ENCODE data around the gene AKT1.
"Not testable (repeated sequence)": the region's sequence is repeated elsewhere in the genome, so short reads cannot be mapped to it uniquely, and the experiment has no call there.

Gene AKT1

DNA sequence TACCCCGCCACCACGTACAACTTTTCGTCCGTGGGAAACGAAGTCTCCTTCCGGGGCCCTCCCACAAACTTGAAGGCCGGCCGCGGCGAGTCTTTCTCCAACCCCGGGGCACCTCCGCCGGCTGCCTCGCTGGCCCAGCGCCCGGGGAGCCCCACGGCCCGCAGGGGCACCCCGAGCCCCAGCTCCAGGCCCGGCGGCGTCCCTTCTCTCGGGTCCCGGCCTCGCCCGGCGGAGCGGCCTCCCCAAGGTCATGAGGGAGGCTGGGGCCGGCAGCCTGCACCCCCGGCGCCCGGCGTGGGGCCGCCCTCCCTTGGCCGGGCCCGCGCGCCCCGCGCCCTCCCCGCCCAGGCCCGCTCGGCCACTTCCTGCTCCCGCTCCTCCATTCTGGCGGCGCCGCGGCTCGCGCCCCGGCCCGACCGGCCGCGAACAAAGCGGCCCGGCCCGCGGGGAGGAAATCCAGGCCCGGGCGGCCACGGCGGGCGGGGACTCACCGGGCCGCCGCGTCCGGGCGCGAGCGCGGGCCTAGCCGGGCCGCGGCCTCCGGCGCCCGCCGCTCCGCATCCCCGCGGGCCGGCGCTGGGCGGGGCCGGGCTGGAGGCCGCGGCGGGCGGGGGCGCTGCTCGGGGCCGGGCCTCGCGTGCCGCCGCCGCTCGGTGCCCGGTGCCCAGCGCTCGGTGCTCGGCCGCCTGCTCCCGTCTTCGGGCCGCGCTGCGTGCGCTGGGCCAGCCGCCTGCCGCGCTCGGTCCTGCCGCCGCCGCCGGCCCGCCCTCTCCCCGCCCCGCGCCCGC, at the start of gene AKT1:
Gene AKT1, minus strand, starts transcription at position 756 of the 788 bp plus-strand sequence. CDS start 3,105 bp downstream, outside the sequence.
- peak in 2 of 14 donors; percentile 35 to 50 for DNase-seq

DNA sequence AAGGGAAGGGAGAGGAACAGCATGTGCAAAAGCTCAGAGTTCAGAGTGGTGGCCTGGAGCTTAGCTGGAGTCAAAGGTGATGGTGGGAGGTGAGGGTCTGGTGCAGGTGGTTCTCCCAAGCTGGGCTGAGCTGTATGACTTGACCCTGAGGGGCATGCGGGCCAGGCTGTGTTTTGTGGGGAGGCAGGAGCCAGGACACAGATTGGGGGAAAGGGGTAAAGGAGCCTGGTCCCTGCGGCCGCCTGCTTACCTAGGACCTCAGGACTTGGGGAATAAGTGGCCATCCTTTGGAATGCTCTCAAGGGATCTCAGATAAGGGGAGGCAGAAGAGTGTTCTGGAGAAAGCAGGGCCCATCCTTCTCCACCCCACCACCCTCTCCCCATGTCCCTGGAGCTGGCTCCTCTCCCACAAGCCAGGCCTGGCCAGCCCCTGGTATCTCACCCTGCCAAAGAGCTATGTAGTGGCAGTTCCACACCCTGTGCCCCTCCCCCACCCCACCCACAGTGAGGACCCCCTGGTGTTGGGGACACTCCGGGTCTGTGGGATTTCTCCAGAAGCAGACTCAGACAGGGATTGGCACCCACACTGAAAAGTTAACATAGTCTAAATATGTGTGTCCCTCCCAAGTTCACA, 49.6 kb upstream of the AKT1 start:
- DNase-seq: no peak

DNA sequence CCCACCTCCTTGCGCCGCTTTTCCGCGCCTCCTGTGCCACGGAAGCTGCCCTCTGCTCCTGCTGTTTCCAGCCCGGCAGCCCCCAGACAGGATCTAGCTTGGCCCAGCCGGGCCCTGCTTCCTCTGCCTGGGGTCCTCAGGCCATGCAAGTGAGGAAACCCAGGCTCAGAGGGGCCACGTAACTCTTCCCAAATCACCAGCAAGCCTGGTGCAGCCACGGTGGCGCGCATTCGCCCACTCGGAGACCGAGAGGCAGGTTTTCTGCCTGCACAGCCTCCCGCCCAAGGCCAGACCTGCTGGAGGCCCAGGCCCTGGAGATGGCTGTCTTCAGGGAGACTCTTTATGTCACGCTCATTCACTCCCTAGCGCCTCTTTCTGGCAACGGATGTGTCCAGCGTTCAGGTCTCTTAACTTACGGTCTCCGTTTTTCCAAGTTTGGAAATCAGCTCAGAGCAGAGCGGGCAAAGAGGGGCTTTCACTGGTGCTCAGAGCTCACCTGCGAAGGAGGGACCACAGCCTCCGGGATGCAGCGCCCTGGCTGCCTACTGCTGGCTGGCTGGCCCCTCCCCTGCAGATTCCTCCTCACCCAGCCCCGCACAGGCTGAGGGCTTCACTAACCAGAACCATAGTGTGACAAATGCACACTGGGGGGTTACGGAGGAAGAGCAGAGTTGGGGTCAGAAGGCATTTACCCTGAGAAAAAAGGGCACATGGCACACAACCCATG, 48.9 kb upstream of the AKT1 start:
- peak in 1 of 14 donors; percentile 47 for DNase-seq

DNA sequence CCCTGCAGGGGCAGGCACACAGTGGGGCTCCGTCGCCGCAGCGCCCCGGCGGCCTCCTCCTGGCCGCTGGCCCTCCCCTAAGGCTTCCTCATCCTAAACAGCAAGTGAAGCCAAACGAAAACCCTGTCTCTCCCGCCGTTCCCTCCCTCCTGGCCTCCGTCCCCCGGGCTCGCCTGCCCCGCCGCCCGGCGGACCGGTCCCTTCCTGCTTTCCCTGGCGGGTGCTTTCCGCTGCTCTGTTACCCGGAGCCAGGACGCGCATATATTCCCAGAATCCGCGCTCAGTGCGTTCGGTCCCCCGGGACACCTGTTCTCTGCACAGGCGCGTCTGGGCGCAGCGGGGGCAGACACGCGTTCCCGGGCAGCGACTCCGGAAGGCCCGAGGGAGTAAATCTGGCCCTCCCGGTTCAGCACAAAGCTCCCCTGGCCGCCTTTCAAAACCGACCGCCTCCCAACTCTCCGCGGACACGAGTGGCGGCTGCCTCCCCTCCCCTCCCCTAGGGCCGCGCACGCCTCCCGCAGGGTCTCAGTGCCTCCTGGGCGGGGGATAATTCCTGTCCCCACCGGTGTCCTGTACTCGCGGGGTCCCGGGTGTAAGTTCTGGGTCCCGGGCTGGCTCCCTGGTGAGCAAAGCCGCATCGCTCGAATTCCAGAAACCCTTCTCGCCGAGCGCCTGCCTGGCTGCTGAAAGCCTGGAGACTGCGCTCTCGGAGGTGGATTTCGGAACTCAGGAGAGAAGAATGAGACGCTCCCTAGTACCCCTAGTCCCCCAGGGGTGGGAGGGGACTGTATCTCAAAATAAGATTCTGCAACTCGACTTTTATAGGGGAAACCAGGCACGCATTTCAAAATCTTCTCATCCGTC, 48.1 kb upstream of the AKT1 start:
- no peak for DNase-seq

DNA sequence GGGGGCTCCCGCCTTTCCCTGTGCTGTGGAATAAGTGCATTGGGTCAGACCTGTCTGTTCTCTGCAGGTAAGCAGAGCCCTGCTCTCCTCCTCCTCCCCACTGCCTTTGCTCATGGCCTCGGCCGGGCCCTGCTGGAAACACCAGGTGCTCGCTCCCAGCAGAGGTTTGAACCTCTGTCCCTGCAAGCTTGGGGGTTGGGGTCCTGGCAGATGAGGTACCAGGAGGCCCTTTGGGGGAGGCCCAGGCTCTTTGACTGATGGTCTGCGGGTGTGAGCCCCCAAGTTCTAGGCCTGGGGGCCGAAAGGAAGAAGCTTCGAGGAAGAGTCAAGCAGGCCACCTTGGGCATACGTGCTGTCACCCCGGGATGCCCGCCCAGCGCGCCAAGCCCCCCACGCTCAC, 47.5 kb upstream of the AKT1 start:
- no peak for DNase-seq

DNA sequence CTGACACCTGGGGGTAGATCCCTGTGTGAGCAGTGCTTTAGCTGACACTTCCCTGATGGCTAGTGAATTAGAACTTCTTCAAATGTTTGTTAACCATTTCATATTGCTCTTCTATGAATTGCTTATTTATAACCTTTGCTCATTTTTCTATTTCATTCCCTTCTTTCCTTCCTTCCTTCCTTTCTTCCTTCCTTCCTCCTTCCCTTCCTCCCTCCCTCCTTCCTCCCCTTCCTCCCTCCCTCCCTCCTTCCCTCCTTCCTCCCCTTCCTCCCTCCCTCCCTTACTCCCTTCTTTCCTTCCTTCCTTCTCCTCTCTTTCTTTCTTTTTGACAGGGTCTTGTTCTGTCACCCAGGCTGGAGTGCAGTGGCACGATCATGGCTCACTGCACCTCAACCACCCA, 46.2 kb upstream of the AKT1 start:
- DNase-seq: no peak

DNA sequence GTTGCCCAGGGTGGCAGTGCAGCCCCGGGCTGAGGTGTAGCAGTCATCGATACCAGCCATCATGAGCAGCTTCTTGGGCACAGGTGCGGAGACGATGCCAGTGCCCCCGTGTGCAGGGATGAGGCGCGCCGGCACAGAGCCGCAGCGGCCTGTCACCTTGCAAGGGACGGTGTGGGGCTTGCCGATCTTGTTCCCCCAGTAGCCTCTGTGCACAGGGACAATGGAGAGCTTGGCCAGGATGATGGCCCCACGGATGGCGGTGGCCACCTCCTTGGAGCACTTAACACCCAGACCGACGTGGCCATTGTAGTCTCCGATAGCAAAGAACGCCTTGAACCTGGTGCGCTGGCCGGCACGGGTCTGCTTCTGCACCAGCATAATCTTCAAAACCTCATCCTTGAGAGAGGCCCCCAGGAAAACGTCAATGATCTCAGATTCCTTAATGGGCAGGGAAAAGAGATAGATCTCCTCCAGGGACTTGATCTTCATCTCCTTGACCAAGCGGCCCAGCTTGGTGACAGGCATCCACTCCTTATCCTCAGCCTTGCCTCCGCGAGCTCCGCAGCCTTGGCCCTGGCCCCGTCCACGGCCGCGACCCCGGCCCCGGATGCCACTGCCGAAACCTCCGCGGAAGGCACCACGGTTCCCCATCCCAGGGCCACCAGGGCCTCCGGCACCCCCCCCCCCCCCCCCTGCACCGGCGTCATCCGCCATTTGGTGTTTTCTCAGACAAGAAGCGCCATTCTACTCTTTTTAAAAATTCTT, 40.8 kb upstream of the AKT1 start:
- not testable (repeated sequence) for DNase-seq

DNA sequence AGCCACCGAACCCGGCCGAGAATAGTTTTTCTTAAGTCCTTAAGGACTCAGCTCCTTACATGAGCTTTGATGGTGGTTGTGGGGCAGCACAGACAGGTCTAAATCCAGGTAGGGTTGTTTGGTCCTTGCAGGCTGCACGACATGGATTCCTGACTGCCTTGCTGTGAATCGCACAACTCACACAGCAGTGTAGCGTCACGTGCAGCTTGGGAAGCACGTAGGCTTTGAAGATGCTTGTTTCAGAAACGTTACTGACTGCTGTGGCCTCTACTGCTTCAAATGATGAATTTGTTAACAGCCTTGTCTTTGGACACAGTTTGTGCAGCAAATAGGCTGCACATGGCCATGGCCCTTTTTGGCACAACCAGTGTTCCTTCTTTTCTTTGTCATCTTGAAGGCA, 35.2 kb upstream of the AKT1 start:
- no peak for DNase-seq

DNA sequence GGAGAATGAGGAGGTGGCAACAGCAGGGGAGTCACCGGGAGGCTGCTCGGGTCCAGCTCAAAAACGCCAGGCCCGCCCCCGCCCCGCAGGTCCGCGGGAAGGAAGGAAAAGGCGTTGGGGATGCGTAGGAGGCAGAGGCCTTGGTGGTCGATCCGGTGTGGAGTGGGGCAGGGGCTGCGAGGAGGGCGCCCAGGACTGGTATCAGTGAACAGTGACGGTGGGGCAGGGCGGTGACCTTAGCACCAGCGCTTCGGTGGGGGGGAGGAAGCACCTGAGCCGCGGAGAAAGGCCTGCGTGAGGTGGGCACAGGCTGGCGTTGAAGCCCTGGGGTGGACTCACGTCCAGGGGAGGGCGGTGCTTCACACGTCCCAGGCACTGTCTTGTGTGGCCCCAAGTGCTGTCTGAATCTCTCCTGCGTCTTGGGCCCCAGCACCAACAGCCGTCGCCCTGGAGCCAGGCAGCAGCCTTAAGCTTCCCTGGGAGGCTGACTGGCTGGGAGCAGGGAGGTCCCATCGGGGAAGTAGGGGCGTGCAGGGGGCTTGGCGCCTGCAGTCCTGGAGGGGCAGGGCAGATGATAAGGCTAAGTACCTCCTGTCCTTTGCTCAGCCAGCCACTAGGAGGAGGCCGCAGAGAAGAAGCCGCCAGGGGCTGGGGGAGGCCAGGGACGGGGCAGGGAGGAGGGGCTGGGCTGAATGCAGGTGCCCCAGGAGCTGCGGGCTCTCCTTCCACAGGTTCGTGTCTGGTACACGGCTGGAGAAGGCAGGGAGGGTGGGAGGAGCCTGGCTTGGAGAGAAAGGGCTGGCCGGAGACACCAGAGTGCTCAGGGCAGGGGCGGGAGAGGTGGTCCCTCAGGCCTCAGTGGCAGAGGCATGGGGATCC, 31.9 kb upstream of the AKT1 start:
- DNase-seq: no peak

DNA sequence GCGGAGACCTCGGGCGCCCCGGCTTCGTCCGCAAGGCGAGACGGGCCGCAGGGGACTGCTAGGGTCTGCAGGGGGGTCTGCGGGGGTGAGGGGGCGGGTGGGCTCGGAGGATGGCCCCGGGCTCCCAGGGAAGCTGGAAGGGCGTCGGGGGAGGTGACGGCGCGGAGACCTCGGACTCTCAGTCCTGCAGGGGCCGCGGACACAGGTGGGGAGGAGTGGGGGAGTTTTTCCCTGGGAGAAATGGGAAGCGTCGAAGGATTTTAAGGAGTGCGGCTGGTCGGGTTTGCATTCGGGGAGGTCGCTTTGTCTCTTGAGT, 31.3 kb upstream of the AKT1 start:
- no peak for DNase-seq

DNA sequence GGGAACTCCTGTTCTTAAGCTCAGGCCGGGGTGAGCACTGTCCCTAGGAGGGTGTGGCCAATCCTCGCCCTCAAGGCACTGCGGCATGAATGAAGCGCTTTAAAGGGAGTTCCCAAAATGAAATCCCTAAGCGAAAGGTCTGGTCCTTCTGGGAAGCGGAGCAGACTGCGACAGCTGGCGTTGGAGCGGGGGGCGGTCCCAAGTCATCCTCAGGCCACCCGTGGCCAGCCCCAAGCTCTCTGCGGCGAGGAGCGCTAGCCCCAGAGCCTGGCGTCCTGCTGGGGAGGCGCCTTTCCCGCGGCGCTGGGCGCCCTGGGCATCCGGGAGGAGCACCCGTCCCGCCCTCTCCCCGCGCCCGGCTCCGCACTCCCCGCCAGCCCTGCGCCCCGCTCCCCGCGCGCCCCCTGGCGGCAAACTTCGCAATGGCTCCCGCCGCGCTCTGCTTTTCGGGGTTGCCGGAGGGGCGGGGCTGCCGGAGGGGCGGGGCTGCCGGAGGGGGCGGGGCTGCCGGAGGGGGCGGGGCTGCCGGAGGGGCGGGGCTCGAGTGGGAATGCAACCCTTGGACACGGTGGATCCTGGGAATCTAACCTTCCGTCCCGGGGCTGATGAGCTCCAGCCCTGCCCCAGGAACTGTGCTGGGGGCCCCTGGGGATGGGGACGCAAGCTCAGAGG, 30.8 kb upstream of the AKT1 start:
- DNase-seq: peak; percentile 38 to 93 (median 81)

DNA sequence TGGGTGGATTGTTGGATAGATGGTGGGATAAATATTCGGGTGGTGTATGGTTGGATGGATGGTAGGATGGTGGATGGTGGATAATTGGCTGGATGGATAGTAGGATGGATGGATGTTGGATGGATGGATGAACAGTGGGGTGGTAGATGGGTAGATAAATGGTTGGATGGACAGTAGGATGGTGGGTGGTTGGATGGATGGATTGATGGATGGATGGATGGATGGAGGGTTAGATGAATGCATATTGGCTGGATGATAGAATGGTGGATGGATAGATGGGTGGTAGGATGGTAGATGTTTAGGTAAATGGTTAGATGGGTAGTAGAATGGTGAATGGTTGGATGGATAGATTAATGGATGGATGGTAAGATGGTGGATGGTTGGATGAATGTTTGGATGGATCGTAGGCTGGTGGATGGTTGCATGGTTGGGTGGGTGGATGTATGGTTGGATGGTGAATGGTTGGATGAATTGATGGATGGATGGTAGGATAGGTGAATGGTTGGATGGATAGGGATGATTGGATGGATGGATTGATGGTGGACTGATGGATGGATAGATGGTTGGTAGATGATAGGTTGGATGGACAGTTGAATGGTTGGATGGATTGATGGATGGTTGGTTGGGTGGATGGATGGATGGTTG, 28.9 kb upstream of the AKT1 start:
- DNase-seq: no peak

DNA sequence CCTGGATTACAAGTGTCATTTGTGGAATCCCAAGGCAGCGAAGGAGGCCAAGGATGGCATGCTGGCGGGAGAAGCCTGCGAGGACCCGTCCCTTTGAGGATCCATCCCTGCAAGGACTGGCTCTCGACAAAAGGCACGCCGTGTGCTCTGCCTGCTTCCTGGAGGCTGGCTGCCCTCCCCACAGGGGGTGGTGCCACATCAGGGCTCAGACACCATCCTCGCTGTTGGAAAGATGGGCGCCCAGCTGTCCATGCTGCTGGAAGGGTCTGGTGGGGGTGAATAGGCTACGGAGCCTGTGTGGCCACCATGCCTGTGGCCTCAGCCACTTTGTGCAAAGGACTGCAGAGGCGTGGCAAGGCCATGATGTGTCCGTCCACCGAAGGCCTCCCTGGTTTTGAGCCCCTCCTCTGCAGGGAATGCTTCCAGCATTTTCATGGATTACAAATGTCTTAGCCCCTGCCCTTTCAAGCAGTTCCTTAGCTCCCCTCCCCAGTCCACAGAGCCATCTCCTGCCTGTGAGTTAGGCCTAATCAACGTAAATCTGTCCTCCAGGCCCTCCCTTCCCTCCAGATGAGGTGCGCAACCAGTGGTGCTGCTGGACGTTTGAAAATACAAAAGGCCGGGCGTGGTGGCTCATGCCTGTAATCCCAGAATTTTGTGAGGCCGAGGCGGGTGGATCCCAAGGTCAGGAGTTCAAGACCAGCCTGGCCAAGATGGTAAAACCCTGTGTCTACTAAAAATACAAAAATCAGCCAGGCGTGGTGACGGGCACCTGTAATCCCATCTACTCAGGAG, 27.5 kb upstream of the AKT1 start:
- no peak for DNase-seq

DNA sequence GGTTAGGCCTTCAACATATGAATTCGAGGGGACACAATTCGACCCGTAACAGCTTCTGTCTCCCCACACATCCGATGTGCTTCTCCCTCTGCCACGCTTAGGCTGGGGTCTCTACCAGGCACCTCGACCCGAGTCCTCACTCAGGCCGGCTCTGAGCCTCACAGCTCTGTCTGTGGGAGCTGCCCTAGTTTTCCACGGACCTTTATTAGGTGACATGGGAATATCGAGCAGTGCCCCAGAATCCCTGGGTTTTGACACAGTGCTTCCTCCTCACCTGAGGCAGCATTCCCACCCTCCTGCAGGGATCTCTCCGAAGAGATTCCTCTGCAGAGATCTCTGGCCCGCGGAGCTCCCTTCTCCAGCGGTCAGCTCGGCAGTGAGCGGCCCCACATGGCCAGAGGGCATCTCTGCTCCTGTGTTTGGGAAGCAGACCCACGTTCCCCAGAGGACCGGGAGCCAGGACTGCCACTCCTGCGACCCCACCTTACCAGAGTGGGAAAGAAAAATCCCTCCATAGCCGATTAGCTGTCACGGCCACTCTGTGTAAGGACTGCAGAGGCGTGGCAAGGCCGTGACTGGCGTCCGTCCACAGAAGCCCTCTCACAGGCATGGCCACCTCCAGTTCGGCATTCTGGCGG, 26.5 kb upstream of the AKT1 start:
- DNase-seq: no peak

DNA sequence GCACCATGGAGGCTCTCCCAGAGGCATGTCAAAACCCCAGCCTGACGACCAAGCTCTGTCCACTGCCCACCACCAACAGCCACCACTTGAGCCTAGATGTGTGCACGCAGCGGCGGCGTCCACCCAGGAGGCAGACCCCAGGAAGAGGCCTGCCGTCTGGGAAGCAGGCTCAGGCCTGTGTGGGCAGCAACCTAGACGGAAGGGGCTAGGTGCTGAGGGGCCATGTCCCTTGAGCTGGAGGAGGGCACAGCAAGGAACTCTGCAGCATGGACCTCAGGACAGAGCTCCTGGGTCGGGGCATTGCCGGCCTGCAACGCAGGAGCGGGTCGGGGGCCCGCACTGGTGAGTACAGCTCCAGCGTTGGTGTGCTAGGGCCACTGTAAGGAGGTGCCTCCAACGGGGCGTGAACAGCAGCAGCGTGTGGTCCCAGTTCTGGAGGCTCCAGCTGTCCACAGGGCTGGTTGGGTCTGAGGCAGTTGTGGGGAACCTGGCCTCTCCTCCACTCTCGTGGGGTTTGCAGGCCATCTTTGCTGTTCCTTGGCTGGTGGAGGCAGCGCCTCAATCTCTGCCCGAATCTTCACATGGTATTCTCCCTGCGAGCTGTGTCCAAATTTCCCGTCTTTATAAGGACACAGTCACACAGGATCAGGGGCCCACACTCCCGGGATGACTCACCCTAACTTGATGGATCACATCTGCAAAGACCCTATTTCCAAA, 25.8 kb upstream of the AKT1 start:
- no peak for DNase-seq

DNA sequence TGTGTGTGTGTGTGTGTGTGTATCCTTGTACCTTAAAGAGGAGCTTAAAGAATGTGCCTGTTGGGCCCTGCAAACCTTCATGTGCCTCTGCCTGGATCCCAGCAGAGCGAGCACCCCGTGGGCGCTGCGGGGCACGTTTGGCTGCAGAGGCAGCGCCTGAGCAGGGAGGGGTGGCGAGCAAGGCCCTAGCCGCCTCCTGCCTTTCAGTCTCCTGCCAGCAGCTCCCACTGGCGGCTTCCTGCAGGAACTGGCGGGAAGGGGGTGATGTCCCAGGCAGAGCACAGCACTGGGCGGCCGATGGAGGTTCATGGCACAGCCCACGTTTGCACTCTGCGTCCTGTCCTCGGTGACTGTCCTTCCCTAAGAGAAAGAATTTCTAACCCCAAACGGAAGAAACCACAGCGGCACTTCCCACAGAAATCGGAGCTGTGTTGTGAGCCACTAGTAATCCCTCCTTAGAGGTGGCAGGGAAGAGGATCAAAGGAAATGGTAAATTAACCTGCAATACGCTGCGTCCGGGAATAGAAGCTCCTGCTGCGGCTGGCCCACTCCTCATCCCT, 25.2 kb upstream of the AKT1 start:
- DNase-seq: peak in 1 of 14 donors; percentile 23

DNA sequence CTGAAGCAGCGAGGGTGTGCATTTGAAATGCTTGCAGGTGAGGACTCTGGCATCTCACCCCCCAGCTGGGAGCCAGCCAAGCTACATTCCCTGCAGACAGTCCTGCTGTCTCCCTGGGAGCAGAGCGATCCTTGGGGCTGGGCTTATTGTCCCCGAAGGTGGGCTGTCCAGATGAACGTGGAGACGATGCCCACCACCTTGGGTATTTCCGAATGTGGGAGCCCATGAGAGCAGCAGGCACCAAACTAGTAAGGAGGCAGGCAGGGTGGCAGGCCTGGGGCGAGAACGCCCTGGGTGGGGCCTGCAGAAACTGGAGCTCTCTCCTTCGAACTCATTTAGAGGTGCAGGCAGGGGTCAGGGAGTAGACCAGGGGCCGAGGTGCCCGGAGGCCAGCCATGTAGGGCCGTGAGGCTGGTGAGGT, 23.8 kb upstream of the AKT1 start:
- DNase-seq: no peak

Measured in C1 segment of cervical spinal cord (tissue), 14 donors.